CD4-positive, alpha-beta T cell (primary cell): ENCODE results near the gene SPRYD3. TPM values are rescaled to one million over a fixed set of nuclear protein-coding genes. Genes with fewer than 3 reads are reported as not detected.
A peak's percentile ranks its signal among the peaks of the same experiment; 100 is the strongest.

Experiments used
- ATAC-seq: fragments of 200-7000 bp; cut with Tn5 transposase; one replicate; pipeline ENCODE4 v1.10.0; 2022; ENCODE audit warnings: mild to moderate bottlenecking; ENCODE audit not compliant: poor library complexity
- CTCF ChIA-PET: fragments of 350-600 bp; sonication (Branson Sonifier 250); formaldehyde crosslinking; loops from one replicate; lab custom pipeline; 2021; ENCODE audit warnings: antibody characterized with exemption, inconsistent platforms; lab: Charles Lee
- POLR2A ChIA-PET: fragments of 350-600 bp; sonication (Branson Sonifier 250); formaldehyde crosslinking; loops from one replicate; lab custom pipeline; 2021; ENCODE audit warnings: antibody characterized with exemption, inconsistent platforms; lab: Charles Lee
- DNase-seq, 14 experiments: peaks; one replicate each; pipeline ENCODE4 v3.0.0-alpha.2; 2013 to 2020; ENCODE audit warnings: mixed read lengths in 2 of 14
- H3K27ac ChIP-seq, 2 donors: one replicate each; pipeline versions ENCODE4 v1.5.1 to v1.7.0; 2013; ENCODE audit warnings: low read length in 2 of 2, low read depth in 1 of 2, mild to moderate bottlenecking in 1 of 2
- H3K27me3 ChIP-seq, 2 experiments: 1 replicate in 1 of 2; 2 replicates in 1 of 2; pipeline versions ENCODE4 v1.6.1 to v1.7.0; 2013; ENCODE audit warnings: low read length in 2 of 2, control low read depth in 1 of 2, mild to moderate bottlenecking in 1 of 2, moderate library complexity in 1 of 2; ENCODE audit not compliant: insufficient read depth in 2 of 2, control insufficient read depth in 1 of 2
- H3K36me3 ChIP-seq: one replicate; pipeline ENCODE4 v1.6.1; 2013; ENCODE audit warnings: low read length, control low read depth; ENCODE audit not compliant: insufficient read depth
- H3K4me1 ChIP-seq: one replicate; pipeline ENCODE4 v1.6.1; 2013; ENCODE audit warnings: low read length, control low read depth; ENCODE audit not compliant: insufficient read depth
- H3K4me3 ChIP-seq: one replicate; pipeline ENCODE4 v1.5.1; 2013; ENCODE audit warnings: mild to moderate bottlenecking, low read length, moderate library complexity
- H3K9me3 ChIP-seq, 2 experiments: 1 replicate in 1 of 2; 2 replicates in 1 of 2; pipeline versions ENCODE4 v1.6.1 to v1.7.0; 2013; ENCODE audit warnings: low read length in 2 of 2, mild to moderate bottlenecking in 2 of 2, control low read depth in 1 of 2, moderate library complexity in 1 of 2; ENCODE audit not compliant: control insufficient read depth in 1 of 2, insufficient read depth in 1 of 2
- H3K27ac Mint-ChIP-seq: one replicate; pipeline ENCODE4 v1.8.0; 2020; ENCODE audit warnings: mixed read lengths
- H3K27me3 Mint-ChIP-seq: one replicate; pipeline ENCODE4 v1.8.0; 2021; ENCODE audit warnings: mixed read lengths
- H3K36me3 Mint-ChIP-seq: one replicate; pipeline ENCODE4 v1.8.0; 2021; ENCODE audit warnings: low read depth, mixed read lengths
- H3K4me1 Mint-ChIP-seq: one replicate; pipeline ENCODE4 v1.8.0; 2021; ENCODE audit warnings: low read depth, mixed read lengths
- H3K4me3 Mint-ChIP-seq: one replicate; pipeline ENCODE4 v1.8.0; 2020; ENCODE audit warnings: mild to moderate bottlenecking, mixed read lengths
- H3K9me3 Mint-ChIP-seq: one replicate; pipeline ENCODE4 v1.8.0; 2020; ENCODE audit warnings: mixed read lengths
- CTCF ChIP-seq: fragments of 200-600 bp; IDR thresholded peaks from one replicate; pipeline ENCODE4 v1.8.0; 2022; ENCODE audit warnings: antibody characterized with exemption, mild to moderate bottlenecking
- intact Hi-C, 2 experiments: fragments of 100-400 bp; cut with DNase I in 1 of 2; cut with micrococcal nuclease in 1 of 2; formaldehyde crosslinking; loops; one replicate each; pipeline versions ENCODE4 v1.15.1 to v1.9.0; 2023 to 2025; cut with DNase I, micrococcal nuclease
- total RNA-seq, 174 experiments: library from RNA in 2 of 174; stranded (reverse) in 2 of 174; gene quantifications; one replicate each; pipeline ENCODE4 v1.2.3 and lab custom pipeline; 2021 to 2026

Gene SPRYD3
- total RNA-seq, 2 experiments from 2014 or later, result 17.7 to 21.0 TPM

- Histone ChIP-seq H3K4me1 (peaks cover 34% of the 10 kb centered on the region), H3K4me3 (no peak overlapping the region), H3K36me3 (peaks cover 66% of the 10 kb centered on the region), H3K27me3 (no peaks in the 10 kb centered on the region), H3K27ac (no peak overlapping the region), H3K9me3 (no peaks in the 10 kb centered on the region)
- no peak for TF ChIP-seq CTCF
- no peak for DNase-seq
- Mint-ChIP-seq H3K27me3 (no peaks in the 10 kb centered on the region), H3K36me3 (peaks cover 87% of the 10 kb centered on the region), H3K9me3 (no peaks in the 10 kb centered on the region), H3K27ac (peak overlapping the region; percentile 17), H3K4me3 (peak overlapping the region; percentile 11), H3K4me1 (peaks cover 38% of the 10 kb centered on the region)
- intact Hi-C loops, result no loop called here
- ATAC-seq, result no peak
- POLR2A ChIA-PET, result interaction anchor here (2.5 kb wide), 1 partner anchor 24 kb away, joined by 7 read pairs; no protein-coding TSS in a partner anchor
- CTCF ChIA-PET, result interaction anchor here (1.2 to 2.5 kb wide), 2 partner anchors 13 to 24 kb away, joined by 3 to 9 read pairs; no protein-coding TSS in a partner anchor
These were observed 4.2 kb downstream of the SPRYD3 start for GRCh38 chr12:53074999-53075370.

GRCh38 chr12:53074283-53074998, 4.7 kb downstream of the SPRYD3 start:
- Mint-ChIP-seq H3K9me3 (no peaks in the 10 kb centered on the region), H3K27ac (no peak overlapping the region), H3K4me1 (peaks cover 38% of the 10 kb centered on the region), H3K4me3 (no peak overlapping the region), H3K27me3 (no peaks in the 10 kb centered on the region), H3K36me3 (peaks cover 90% of the 10 kb centered on the region)
- ChIA-PET CTCF (no interaction called here), POLR2A (no interaction called here)
- TF ChIP-seq CTCF, result no peak
- no peaks in the 10 kb centered on the region for H3K9me3 ChIP-seq
- H3K36me3 ChIP-seq, result peaks cover 72% of the 10 kb centered on the region
- intact Hi-C loops, result no loop called here
- no peak overlapping the region for H3K27ac ChIP-seq
- H3K27me3 ChIP-seq, result no peaks in the 10 kb centered on the region
- no peak for DNase-seq
- H3K4me1 ChIP-seq, result peaks cover 29% of the 10 kb centered on the region
- no peak for ATAC-seq
- no peak overlapping the region for H3K4me3 ChIP-seq

GRCh38 chr12:53073881-53074280, 5.3 kb downstream of the SPRYD3 start:
- no peak for TF ChIP-seq CTCF

More at GRCh38 chr12:53073881-53074280, 5.3 kb downstream of the SPRYD3 start:
- no peaks in the 10 kb centered on the region for H3K27me3 Mint-ChIP-seq
- peaks cover 38% of the 10 kb centered on the region for H3K4me1 Mint-ChIP-seq
- ChIA-PET POLR2A (no interaction called here), CTCF (interaction anchor here (1.0 kb wide), 1 partner anchor 26 kb away, joined by 3 read pairs; no protein-coding TSS in a partner anchor)
- DNase-seq (no peak), ATAC-seq (no peak)
- no peak overlapping the region for H3K27ac ChIP-seq
- no peak overlapping the region for H3K4me3 ChIP-seq
- H3K27me3 ChIP-seq, result no peaks in the 10 kb centered on the region
- peaks cover 75% of the 10 kb centered on the region for H3K36me3 ChIP-seq
- H3K4me1 ChIP-seq, result peaks cover 28% of the 10 kb centered on the region
- H3K9me3 ChIP-seq, result no peaks in the 10 kb centered on the region
- intact Hi-C loops, result no loop called here
- H3K9me3 Mint-ChIP-seq, result no peaks in the 10 kb centered on the region
- no peak overlapping the region for H3K27ac Mint-ChIP-seq
- H3K4me3 Mint-ChIP-seq, result peak overlapping the region; percentile 30
- H3K36me3 Mint-ChIP-seq, result peaks cover 90% of the 10 kb centered on the region
